Mesenteric fat pad (tissue), 1 donor: ENCODE results near the gene OXGR1. TPM values are rescaled to one million over a fixed set of nuclear protein-coding genes. Genes with fewer than 3 reads are reported as not detected.

Source experiments
- DNase-seq: peaks from one replicate; pipeline ENCODE4 v3.0.0-alpha.2; 2020; ENCODE audit warnings: low spot score
- total RNA-seq: library from RNA; stranded (reverse); fragmentation: NEBNext Ultra II Directional; extraction: Animal tissue kit (Norgen Biotek cat#: 25700); gene quantifications from one replicate; pipeline ENCODE4 v1.2.1, GENCODE V29; 2021
- donor health status: DM: yes; HTN: yes; CAD: no.

The OXGR1 gene
- total RNA-seq, 1 donor from 2014 or later = 0.42 TPM

DNA sequence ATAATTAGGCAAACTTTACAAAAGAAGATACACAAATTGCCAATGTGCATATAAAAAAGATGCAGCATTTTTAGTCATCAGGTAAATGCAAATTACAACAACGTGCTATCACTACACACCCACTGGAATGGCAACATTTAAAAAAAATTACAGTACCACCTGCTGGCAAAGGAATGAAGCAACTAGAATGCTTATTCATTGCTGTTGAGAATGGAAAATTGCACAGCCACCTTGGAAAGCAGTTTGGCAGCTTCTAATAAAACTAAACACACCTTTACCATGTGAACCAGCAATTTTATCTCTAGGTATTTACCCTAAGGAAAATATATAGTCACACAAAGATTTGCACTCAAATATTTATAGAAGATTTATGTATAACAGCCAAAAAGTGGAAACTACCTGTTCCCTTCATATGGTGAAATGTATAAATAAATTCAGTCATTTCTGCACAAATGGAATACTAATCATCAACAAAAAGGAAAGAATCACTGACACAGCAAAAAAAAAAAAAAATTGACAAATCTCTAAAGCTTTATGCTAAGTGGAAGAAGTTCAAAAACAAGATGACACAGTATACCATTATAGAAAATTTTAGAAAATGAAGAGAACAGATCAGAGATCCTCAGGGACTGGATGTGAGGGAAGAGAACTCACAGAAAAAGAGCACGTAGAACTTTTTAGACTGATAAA, 30.3 kb downstream of the OXGR1 start:
- no peak for DNase-seq

DNA sequence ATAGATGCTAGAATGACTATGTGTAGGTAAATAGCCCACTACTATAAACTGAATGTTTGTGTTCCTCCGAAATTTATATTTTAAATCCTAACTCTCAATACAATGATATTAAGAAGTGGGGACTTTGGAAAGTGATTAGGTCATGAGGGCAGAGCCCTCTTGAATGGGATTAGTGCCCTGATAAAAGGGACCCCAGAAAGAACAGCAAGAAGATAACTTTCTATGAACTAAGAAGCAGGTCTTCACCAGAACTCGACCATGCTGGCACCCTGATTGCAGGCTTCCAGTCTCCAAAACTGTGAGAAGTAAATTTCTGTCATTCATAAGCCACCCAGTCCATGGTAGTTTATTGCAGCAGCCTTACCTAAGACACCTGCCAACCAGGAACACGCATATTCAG, 33.9 kb downstream of the OXGR1 start:
- no peak for DNase-seq

DNA sequence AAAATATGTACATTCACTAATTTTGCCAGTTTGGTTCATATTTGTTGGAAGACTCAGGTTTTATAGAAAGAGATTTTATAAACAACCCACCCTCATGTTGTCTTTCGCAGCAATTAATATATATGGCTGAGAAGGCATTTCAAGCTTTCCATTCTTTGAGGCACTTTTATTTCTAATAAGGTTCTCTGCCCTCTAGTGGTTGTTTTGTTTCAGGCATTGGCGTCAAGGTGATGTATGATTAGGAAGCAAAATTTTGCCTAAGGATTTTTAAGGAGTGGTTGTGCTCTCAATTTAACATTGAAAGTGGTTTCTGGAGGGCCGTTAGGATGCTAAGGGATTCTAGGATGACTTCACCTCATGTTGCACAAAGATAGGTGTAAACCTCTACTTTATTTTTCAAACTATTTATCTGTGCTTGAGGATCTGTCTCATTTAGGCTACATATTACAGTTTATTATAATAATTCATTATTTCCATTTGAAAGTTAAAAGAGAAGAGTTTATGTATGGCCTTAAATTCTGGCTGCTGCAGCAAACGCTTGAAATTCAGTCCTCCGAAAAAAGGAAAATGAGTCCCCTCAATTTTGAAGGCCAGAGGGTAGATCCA, 35.9 kb downstream of the OXGR1 start:
- DNase-seq = no peak

DNA sequence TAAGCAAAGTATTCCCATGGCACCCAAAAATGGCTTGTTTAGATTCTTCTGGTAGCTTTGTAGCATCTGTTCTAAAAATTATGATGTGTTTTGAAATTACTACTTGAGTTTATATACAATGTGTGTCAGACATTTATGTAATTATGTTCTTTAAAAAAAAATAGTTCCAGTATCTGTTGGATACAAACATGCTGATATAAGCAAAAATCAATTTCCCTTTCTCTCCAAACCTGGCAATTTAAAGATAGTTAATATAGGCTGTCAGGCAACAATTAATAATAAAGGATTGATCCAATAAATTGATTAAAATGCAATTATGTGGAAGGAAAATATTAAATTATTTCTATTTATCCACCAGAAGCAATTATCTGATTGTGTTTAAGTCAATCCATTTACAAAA, 41.7 kb downstream of the OXGR1 start:
- DNase-seq = no peak

DNA sequence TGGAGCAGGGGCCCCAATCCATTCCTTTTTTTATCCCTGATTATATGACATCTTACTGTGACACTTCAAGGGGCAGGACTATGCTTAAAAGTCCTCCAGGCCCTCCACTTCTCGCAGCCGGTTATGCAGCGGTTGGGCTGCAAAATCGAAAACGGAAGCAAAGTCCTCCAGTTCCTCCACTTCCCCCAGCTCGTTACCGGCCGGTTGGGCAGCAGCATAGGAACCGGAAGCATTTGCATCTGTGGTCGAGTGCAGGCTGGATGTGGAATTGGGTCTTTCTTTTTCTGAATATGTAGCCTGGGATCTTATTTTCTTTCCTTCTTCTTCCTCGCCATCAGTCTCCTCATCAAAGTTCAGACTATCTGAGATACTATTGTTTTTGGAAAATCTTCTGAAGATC, 46.1 kb downstream of the OXGR1 start:
- DNase-seq = no peak

DNA sequence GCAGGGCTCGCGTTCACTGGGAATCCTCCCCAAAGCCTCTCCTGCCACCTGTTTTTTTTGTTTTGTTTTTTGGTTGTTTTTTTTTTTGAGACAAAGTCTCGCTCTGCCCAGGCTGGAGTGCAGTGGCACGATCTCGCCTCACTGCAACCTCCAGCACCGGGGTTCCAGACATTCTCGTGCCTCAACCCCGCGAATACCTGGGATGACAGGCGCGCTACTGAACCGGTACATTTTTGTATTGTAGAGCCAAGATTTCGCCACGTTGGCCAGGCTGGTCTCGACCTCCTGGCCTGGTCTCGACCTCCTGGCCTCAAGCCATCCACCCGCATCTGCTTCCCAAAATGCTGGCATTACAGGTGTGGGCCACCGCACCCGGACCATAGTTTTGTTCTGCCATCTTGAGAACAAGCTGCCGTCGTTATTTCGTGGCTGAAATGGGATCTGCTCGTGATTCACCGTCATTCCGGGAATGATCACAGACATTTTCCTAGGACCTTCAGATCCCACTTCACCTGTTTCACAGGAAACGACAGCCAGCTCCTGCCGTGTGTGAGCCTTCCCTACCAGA, 46.8 kb downstream of the OXGR1 start:
- DNase-seq = no peak

DNA sequence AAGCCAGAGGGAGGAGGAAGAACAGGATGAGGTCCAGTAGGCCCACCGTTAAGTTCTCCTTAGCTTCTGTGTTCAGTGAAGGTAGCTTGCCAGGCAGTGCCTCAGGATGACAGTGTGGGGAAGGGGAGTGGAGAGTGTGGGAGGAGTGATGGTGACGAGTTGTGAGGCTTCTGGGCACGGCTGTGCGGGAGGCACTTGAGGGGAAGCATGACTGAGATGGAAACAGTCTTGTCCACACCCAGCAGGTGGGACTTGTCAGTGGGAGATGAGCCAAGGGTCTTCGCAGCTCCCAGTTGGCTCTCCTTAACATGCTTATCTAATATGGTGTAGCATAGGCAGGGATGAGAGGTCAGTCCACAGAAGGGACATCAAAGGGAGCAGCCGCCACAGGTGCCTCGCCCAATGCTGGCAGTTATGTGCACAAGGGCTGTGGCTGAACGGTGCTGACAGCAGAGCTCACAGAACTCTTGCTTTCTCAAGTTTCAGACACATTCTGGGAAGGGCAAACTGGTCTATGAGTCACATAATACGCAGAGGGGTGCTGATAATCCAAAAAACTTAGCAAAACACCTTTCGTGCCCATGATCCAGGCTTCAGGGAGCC, 47.5 kb downstream of the OXGR1 start:
- no peak for DNase-seq

DNA sequence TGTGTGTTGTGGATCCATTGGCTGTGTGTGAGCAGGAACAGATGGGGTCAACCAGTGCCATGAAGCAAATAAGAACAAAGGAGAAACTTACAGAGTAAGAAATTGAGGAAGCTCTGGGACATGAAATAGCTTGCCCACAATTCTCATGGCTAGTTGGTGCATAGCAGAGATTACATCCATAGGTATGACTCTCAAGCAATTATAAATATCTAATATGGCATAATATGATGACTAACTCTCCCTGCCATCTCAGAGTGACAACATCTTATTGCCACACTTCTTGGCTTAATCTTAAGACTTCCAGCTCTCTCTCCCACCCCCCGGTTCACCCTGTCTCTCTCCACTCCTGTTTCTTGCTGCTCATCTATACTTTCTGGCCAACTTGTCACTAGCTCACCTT, 53.3 kb downstream of the OXGR1 start:
- no peak for DNase-seq

DNA sequence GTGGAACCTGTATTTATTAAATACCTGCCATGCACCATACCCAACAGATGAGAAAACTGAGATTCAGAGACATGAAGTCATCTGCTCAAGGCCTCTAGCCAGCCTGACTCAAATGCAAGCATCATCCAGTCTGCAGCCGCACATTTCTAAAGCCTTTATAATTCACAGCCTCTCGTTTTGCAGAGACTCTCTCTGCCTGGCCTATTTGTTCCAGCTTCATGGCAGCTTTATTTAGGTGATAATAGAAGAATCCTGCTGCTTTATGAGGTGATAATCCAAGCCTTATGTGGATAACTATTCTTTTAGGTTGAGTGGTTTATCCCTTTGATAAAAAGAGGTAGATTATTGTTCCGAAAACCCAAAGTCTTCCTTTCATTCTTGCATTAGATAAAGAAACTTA, 58.4 kb downstream of the OXGR1 start:
- DNase-seq = no peak

Other genes with a start within 250 kb of the OXGR1 start
- 80.0 TPM for gene MBNL2, start 227.9 kb upstream of the OXGR1 start, total RNA-seq